Mammary epithelial cell (primary cell): ENCODE measurements around the gene DPP10.

Source experiments
- CTCF ChIP-seq, 2 donors: IDR thresholded peaks in 1 of 2; conservative IDR thresholded peaks in 1 of 2; 2 replicates each; pipeline ENCODE4 v1.5.1; 2011 to 2012; ENCODE audit warnings: inconsistent platforms in 2 of 2, low read length in 2 of 2, mild to moderate bottlenecking in 2 of 2, control low read depth in 1 of 2, low read depth in 1 of 2; ENCODE audit not compliant: insufficient read depth in 1 of 2; ENCODE audit errors: extremely low read depth in 1 of 2
- EZH2 ChIP-seq: IDR thresholded peaks from 2 replicates; pipeline ENCODE4 v1.6.1; 2012; ENCODE audit warnings: low read length, inconsistent platforms, borderline replicate concordance

- TF ChIP-seq CTCF (conservative IDR thresholded peaks at IDR 0.05 in 1 of 2, IDR thresholded peaks at IDR 0.05 in 1 of 2; ENCODE audit: extremely low read depth in 1 of 2, insufficient read depth in 1 of 2, low read depth in 1 of 2, low read length in 2 of 2) (no peak), EZH2 (no peak)
These were observed 627.6 kb downstream of the DPP10 start for GRCh38 chr2:115070002-115070401.
